HG03432 (cell line): ENCODE results near the gene ZNF79.

Experiments
- ATAC-seq: cut with Tn5 transposase; IDR thresholded peaks from one replicate; pipeline ENCODE4 v1.9.1; 2021; ENCODE audit warnings: mild to moderate bottlenecking, moderate library complexity; ENCODE audit not compliant: unreplicated experiment

ZNF79 gene

GRCh38 chr9:127492616-127493015 lies 68.4 kb downstream of the ZNF79 start:
- no peak for ATAC-seq

GRCh38 chr9:127493592-127494303 lies 69.6 kb downstream of the ZNF79 start:
- no peak for ATAC-seq

GRCh38 chr9:127494304-127494702 lies 70.1 kb downstream of the ZNF79 start:
- no peak for ATAC-seq
